NCI-H2081 (cell line): ENCODE results near the gene KCNN3.
A peak's percentile ranks its signal among the peaks of the same experiment; 100 is the strongest.

ENCODE experiments used
- DNase-seq, 2 experiments: peaks; one replicate each; lab custom pipeline; 2025; lab: John Stamatoyannopoulos, UW

KCNN3 gene

GRCh38 chr1:154816369-154816768, 53.7 kb downstream of the KCNN3 start:
- no peak for DNase-seq

- no peak for DNase-seq
These were observed 56.1 kb downstream of the KCNN3 start for GRCh38 chr1:154813846-154814505.

GRCh38 chr1:154813300-154813816, 56.7 kb downstream of the KCNN3 start:
- DNase-seq = peak; percentile 62 to 78

- no peak for DNase-seq
These were observed 57.2 kb downstream of the KCNN3 start for GRCh38 chr1:154812877-154813276.

GRCh38 chr1:154810571-154810970, 59.5 kb downstream of the KCNN3 start:
- no peak for DNase-seq

- DNase-seq = no peak
These were observed 60.4 kb downstream of the KCNN3 start for GRCh38 chr1:154809436-154810413.

GRCh38 chr1:154808909-154809262, 61.2 kb downstream of the KCNN3 start:
- DNase-seq = no peak

GRCh38 chr1:154808261-154808908, 61.7 kb downstream of the KCNN3 start:
- no peak for DNase-seq

GRCh38 chr1:154807048-154807591, 63.0 kb downstream of the KCNN3 start:
- no peak for DNase-seq

- no peak for DNase-seq
These were observed 63.7 kb downstream of the KCNN3 start for GRCh38 chr1:154806333-154806732.

GRCh38 chr1:154802982-154803920, 66.8 kb downstream of the KCNN3 start:
- no peak for DNase-seq

- no peak for DNase-seq
These were observed 67.6 kb downstream of the KCNN3 start for GRCh38 chr1:154802336-154802969.

- DNase-seq = no peak
These were observed 68.7 kb downstream of the KCNN3 start for GRCh38 chr1:154801234-154802011.

GRCh38 chr1:154799188-154799587, 70.9 kb downstream of the KCNN3 start:
- no peak for DNase-seq

GRCh38 chr1:154798645-154799044, 71.4 kb downstream of the KCNN3 start:
- no peak for DNase-seq

GRCh38 chr1:154797175-154797574, 72.9 kb downstream of the KCNN3 start:
- DNase-seq = no peak

- no peak for DNase-seq
These were observed 73.7 kb downstream of the KCNN3 start for GRCh38 chr1:154796303-154796892.

- no peak for DNase-seq
These were observed 75.5 kb downstream of the KCNN3 start for GRCh38 chr1:154794608-154795007.

GRCh38 chr1:154793685-154794084, 76.4 kb downstream of the KCNN3 start:
- no peak for DNase-seq
